HEK293T (cell line): ENCODE results near the gene ANKMY1.

Experiments used
- ARNT ChIP-seq: fragments of 450-650 bp; IDR thresholded peaks from 2 replicates; pipeline ENCODE4 v1.6.1; 2017; ENCODE audit warnings: mild to moderate bottlenecking
- BHLHE40 ChIP-seq: fragments of 450-650 bp; IDR thresholded peaks from 2 replicates; pipeline ENCODE4 v1.6.1; 2016; ENCODE audit warnings: mild to moderate bottlenecking, moderate library complexity, borderline replicate concordance
- CTBP1 ChIP-seq: fragments of 450-650 bp; IDR thresholded peaks from 2 replicates; pipeline ENCODE4 v1.6.1; 2016; ENCODE audit warnings: borderline replicate concordance
- ELF4 ChIP-seq: fragments of 450-650 bp; IDR thresholded peaks from 2 replicates; pipeline ENCODE4 v1.6.1; 2017; ENCODE audit warnings: antibody characterized with exemption
- FOXA1 ChIP-seq: fragments of 450-650 bp; IDR thresholded peaks from 2 replicates; pipeline ENCODE4 v1.6.1; 2016; ENCODE audit warnings: mild to moderate bottlenecking
- FOXK2 ChIP-seq: fragments of 450-650 bp; IDR thresholded peaks from 2 replicates; pipeline ENCODE4 v1.6.1; 2016; ENCODE audit warnings: mild to moderate bottlenecking
- FOXM1 ChIP-seq: fragments of 450-650 bp; IDR thresholded peaks from 2 replicates; pipeline ENCODE4 v1.6.1; 2017; ENCODE audit warnings: mild to moderate bottlenecking, borderline replicate concordance
- L3MBTL2 ChIP-seq: fragments of 450-650 bp; conservative IDR thresholded peaks from 2 replicates; pipeline ENCODE4 v1.6.1; 2016; ENCODE audit warnings: mild to moderate bottlenecking
- LEF1 ChIP-seq: fragments of 450-650 bp; IDR thresholded peaks from 2 replicates; pipeline ENCODE4 v1.6.1; 2017; ENCODE audit warnings: mild to moderate bottlenecking, borderline replicate concordance
- SP1 ChIP-seq: fragments of 450-650 bp; IDR thresholded peaks from 2 replicates; pipeline ENCODE4 v1.6.1; 2017
- SUZ12 ChIP-seq: fragments of 450-650 bp; IDR thresholded peaks from 2 replicates; pipeline ENCODE4 v1.6.1; 2016; ENCODE audit warnings: mild to moderate bottlenecking
- TARDBP ChIP-seq: fragments of 450-650 bp; IDR thresholded peaks from 2 replicates; pipeline ENCODE4 v1.6.1; 2016
- ZNF384 ChIP-seq: fragments of 450-650 bp; IDR thresholded peaks from 2 replicates; pipeline ENCODE4 v1.6.1; 2016
- TF ChIP-seq, protein P1 (sequence below): fragments of 450-650 bp; IDR thresholded peaks from 2 replicates; pipeline ENCODE4 v1.6.1; 2016

DNA sequence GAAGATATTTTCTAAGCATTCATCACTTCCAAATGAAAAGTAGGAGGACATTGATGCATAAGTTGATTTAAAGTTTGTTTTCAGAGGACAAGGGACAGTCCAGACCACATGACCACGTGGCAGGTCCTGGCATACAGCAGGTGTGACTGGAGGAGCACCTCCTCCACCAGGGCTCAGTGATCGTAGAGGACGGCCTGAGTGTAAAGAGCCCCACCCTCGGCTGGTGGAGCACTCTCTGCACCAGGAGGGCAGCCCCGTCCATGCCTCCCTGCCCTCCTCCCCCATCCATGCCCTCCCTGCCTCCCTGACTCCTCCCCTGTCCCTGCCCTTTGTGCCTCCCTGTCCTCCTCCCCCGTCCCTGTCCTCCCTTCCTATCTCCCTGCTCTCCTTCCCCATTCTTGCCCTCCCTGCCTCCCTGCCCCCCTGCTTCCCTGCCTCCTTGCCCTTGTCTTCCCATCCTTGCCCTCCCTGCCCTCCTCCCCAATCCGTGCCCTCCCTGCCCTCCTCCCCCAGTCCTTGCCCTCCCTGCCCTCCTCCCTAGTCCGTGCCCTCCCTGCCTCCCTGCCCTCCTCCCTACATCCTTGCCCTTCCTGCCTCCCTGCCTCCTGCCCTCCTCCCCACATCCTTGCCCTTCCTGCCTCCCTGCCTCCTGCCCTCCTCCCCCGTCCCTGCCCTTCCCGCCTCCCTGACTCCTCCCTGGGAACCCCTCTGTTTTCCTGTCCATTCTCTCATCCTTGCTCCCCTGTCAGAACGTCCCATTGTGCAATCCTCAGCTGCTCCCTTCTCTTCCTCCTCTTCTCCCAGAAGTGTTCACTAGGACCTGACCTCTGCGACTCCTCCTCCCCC, 47.9 kb downstream of the ANKMY1 start:
- TF ChIP-seq FOXM1 = no peak
- TF ChIP-seq ELF4 = no peak
- TF ChIP-seq SUZ12 = no peak
- TF ChIP-seq FOXA1 = no peak
- TF ChIP-seq LEF1 = no peak
- no peak for TF ChIP-seq CTBP1
- no peak for TF ChIP-seq ZNF384
- no peak for TF ChIP-seq ARNT
- no peak for TF ChIP-seq SP1
- TF ChIP-seq BHLHE40 = no peak
- TF ChIP-seq, protein P1, sequence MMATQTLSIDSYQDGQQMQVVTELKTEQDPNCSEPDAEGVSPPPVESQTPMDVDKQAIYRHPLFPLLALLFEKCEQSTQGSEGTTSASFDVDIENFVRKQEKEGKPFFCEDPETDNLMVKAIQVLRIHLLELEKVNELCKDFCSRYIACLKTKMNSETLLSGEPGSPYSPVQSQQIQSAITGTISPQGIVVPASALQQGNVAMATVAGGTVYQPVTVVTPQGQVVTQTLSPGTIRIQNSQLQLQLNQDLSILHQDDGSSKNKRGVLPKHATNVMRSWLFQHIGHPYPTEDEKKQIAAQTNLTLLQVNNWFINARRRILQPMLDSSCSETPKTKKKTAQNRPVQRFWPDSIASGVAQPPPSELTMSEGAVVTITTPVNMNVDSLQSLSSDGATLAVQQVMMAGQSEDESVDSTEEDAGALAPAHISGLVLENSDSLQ = no peak
- no peak for TF ChIP-seq L3MBTL2
- TF ChIP-seq TARDBP = no peak
- no peak for TF ChIP-seq FOXK2
